ENCODE measurements around the gene WNK2. TPM values are rescaled to one million over a fixed set of nuclear protein-coding genes. Genes with fewer than 3 reads are reported as not detected.

The WNK2 gene
- total and polyA plus RNA-seq, 2 donors (not counting 3 experiments of a cell fraction or from before 2014, with no cell fraction given), result not detected

- FAIRE-seq, result no peak
- TF ChIP-seq FOS (IDR thresholded peaks at IDR 0.05; ENCODE audit: borderline replicate concordance, insufficient read depth, low read length) (no peak), JUN (IDR thresholded peaks at IDR 0.05; ENCODE audit: borderline replicate concordance, insufficient read depth, insufficient read length, low read depth) (no peak), EZH2 (IDR thresholded peaks at IDR 0.05; ENCODE audit: borderline replicate concordance, low read depth, low read length, severe bottlenecking) (no peak), MYC (IDR thresholded peaks at IDR 0.05; ENCODE audit: low read depth, low read length) (no peak), MAX (IDR thresholded peaks at IDR 0.05; ENCODE audit: insufficient read depth, insufficient read length) (no peak), GATA2 (IDR thresholded peaks at IDR 0.05; ENCODE audit: insufficient read depth, insufficient read length, low read depth, low read length) (no peak), POLR2A (IDR thresholded peaks at IDR 0.05; ENCODE audit: low read depth, low read length) (no peak), POLR2AphosphoS5 (IDR thresholded peaks at IDR 0.05; ENCODE audit: insufficient read depth, low read depth, low read length) (no peak)
- TF ChIP-seq, protein P1, sequence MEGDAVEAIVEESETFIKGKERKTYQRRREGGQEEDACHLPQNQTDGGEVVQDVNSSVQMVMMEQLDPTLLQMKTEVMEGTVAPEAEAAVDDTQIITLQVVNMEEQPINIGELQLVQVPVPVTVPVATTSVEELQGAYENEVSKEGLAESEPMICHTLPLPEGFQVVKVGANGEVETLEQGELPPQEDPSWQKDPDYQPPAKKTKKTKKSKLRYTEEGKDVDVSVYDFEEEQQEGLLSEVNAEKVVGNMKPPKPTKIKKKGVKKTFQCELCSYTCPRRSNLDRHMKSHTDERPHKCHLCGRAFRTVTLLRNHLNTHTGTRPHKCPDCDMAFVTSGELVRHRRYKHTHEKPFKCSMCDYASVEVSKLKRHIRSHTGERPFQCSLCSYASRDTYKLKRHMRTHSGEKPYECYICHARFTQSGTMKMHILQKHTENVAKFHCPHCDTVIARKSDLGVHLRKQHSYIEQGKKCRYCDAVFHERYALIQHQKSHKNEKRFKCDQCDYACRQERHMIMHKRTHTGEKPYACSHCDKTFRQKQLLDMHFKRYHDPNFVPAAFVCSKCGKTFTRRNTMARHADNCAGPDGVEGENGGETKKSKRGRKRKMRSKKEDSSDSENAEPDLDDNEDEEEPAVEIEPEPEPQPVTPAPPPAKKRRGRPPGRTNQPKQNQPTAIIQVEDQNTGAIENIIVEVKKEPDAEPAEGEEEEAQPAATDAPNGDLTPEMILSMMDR (IDR thresholded peaks at IDR 0.05; ENCODE audit: extremely low read depth in 1 of 2, insufficient read depth in 1 of 2, low read depth in 1 of 2, low read length in 2 of 2), result no peak
- intact Hi-C loops (cut with micrococcal nuclease), result no loop called here
Observed at GRCh38 chr9:93287593-93287992, 103.7 kb downstream of the WNK2 start.

More at GRCh38 chr9:93287593-93287992, 103.7 kb downstream of the WNK2 start:
- Histone ChIP-seq H2AFZ (ENCODE audit: low read depth, low read length) (no peak overlapping the region), H3K36me3 (ENCODE audit: control insufficient read depth in 2 of 2, extremely low read depth in 1 of 2, insufficient read depth in 2 of 2, low read length in 2 of 2) (no peaks in the 10 kb centered on the region), H3K27ac (ENCODE audit: insufficient read depth, low read depth, low read length) (no peak overlapping the region), H3K79me2 (ENCODE audit: control insufficient read depth, insufficient read depth, low read length) (no peaks in the 10 kb centered on the region), H3K9me3 (replicated peaks; ENCODE audit: control insufficient read depth, insufficient read depth, low read length) (no peaks in the 10 kb centered on the region), H3K27me3 (ENCODE audit: control insufficient read depth in 2 of 2, insufficient read depth in 2 of 2, low read length in 2 of 2) (peaks cover 0 to 2% of the 10 kb centered on the region in 2 experiments), H3K4me1 (ENCODE audit: control insufficient read depth, extremely low read depth, insufficient read depth, low read length) (no peaks in the 10 kb centered on the region), H3K4me3 (replicated peaks in 1 of 3; ENCODE audit: insufficient read depth in 1 of 3, low read depth in 1 of 3, low read length in 3 of 3) (no peak overlapping the region), H3K4me2 (ENCODE audit: insufficient read depth, low read length) (no peak overlapping the region), H3K9me1 (replicated peaks; ENCODE audit: control insufficient read depth, extremely low read depth, insufficient read depth, low read length) (no peaks in the 10 kb centered on the region), H4K20me1 (replicated peaks; ENCODE audit: control insufficient read depth, extremely low read depth, insufficient read depth, low read length) (no peaks in the 10 kb centered on the region), H3K9ac (replicated peaks; ENCODE audit: extremely low read depth, insufficient read depth, low read length) (no peak overlapping the region)
- dilution Hi-C loops (cut with MboI; ENCODE audit: extremely low pct_ligation_motif_present, low sequenced_read_pairs), result no loop called here
- ChIA-PET POLR2A (no interaction called here), CTCF (interaction anchor here (1.0 to 1.9 kb wide), 4 partner anchors 11 to 179 kb away, joined by 3 to 5 read pairs (median 4); no protein-coding TSS in a partner anchor)
- DNase-seq (ENCODE audit: low read depth, low spot score), result no peak
- no TSS peak for BruUV-seq (replicated peaks)

Measured in endothelial cell of umbilical vein (primary cell).